ENCODE data around the gene ZG16. TPM values are rescaled to one million over a fixed set of nuclear protein-coding genes. Genes with fewer than 3 reads are reported as not detected.

Gene ZG16
- total RNA-seq, 1 donor from 2014 or later, result not detected

- no peaks in the 10 kb centered on the region for H3K9me3 Mint-ChIP-seq (ENCODE audit: low read depth)
- no peak overlapping the region for H3K27ac Mint-ChIP-seq
- H3K4me3 Mint-ChIP-seq (ENCODE audit: low read depth), result no peak overlapping the region
- no peak for TF ChIP-seq CTCF (IDR thresholded peaks at IDR 0.05; ENCODE audit: unreplicated experiment)
- peaks cover 20% of the 10 kb centered on the region for H3K4me1 Mint-ChIP-seq (ENCODE audit: low read depth)
- no peaks in the 10 kb centered on the region for H3K36me3 Mint-ChIP-seq (ENCODE audit: insufficient read depth)
- no peak for DNase-seq (ENCODE audit: low spot score, unreplicated experiment)
- no peaks in the 10 kb centered on the region for H3K27me3 Mint-ChIP-seq
These were observed 35.3 kb upstream of the ZG16 start for GRCh38 chr16:29742683-29743275.

GRCh38 chr16:29743475-29743826 is 34.6 kb upstream of the ZG16 start:
- DNase-seq (ENCODE audit: low spot score, unreplicated experiment), result no peak
- TF ChIP-seq CTCF (IDR thresholded peaks at IDR 0.05; ENCODE audit: unreplicated experiment), result no peak
- H3K27me3 Mint-ChIP-seq, result no peaks in the 10 kb centered on the region
- H3K9me3 Mint-ChIP-seq (ENCODE audit: low read depth), result no peaks in the 10 kb centered on the region
- H3K36me3 Mint-ChIP-seq (ENCODE audit: insufficient read depth), result no peaks in the 10 kb centered on the region
- H3K4me1 Mint-ChIP-seq (ENCODE audit: low read depth), result peaks cover 20% of the 10 kb centered on the region
- H3K27ac Mint-ChIP-seq, result no peak overlapping the region
- no peak overlapping the region for H3K4me3 Mint-ChIP-seq (ENCODE audit: low read depth)

- H3K36me3 Mint-ChIP-seq (ENCODE audit: insufficient read depth), result no peaks in the 10 kb centered on the region
- no peaks in the 10 kb centered on the region for H3K9me3 Mint-ChIP-seq (ENCODE audit: low read depth)
- no peak overlapping the region for H3K4me3 Mint-ChIP-seq (ENCODE audit: low read depth)
- DNase-seq (ENCODE audit: low spot score, unreplicated experiment), result no peak
- H3K27ac Mint-ChIP-seq, result no peak overlapping the region
- TF ChIP-seq CTCF (IDR thresholded peaks at IDR 0.05; ENCODE audit: unreplicated experiment), result no peak
- no peaks in the 10 kb centered on the region for H3K27me3 Mint-ChIP-seq
- peaks cover 19% of the 10 kb centered on the region for H3K4me1 Mint-ChIP-seq (ENCODE audit: low read depth)
These were observed 34.1 kb upstream of the ZG16 start for GRCh38 chr16:29743827-29744531.

GRCh38 chr16:29744541-29745101 is 33.4 kb upstream of the ZG16 start:
- Mint-ChIP-seq H3K9me3 (ENCODE audit: low read depth) (no peaks in the 10 kb centered on the region), H3K4me3 (ENCODE audit: low read depth) (no peak overlapping the region), H3K4me1 (ENCODE audit: low read depth) (peaks cover 17% of the 10 kb centered on the region), H3K27ac (peak overlapping the region; percentile 73), H3K27me3 (no peaks in the 10 kb centered on the region), H3K36me3 (ENCODE audit: insufficient read depth) (no peaks in the 10 kb centered on the region)
- TF ChIP-seq CTCF (IDR thresholded peaks at IDR 0.05; ENCODE audit: unreplicated experiment), result no peak
- DNase-seq (ENCODE audit: low spot score, unreplicated experiment), result no peak

GRCh38 chr16:29745121-29745852 is 32.8 kb upstream of the ZG16 start:
- TF ChIP-seq CTCF (IDR thresholded peaks at IDR 0.05; ENCODE audit: unreplicated experiment), result no peak
- Mint-ChIP-seq H3K4me1 (ENCODE audit: low read depth) (peaks cover 11% of the 10 kb centered on the region), H3K9me3 (ENCODE audit: low read depth) (no peaks in the 10 kb centered on the region), H3K36me3 (ENCODE audit: insufficient read depth) (no peaks in the 10 kb centered on the region), H3K4me3 (ENCODE audit: low read depth) (no peak overlapping the region), H3K27ac (peak overlapping the region; percentile 73), H3K27me3 (no peaks in the 10 kb centered on the region)
- no peak for DNase-seq (ENCODE audit: low spot score, unreplicated experiment)

All from progenitor cell of endocrine pancreas (in vitro differentiated cells).